Nephron (organoid): ENCODE measurements around the gene PSMD6.

Experiments used
- H3K27ac Mint-ChIP-seq, 3 experiments: 2 replicates each; pipeline ENCODE4 v1.8.0; 2020; ENCODE audit warnings: mixed read lengths in 3 of 3, mild to moderate bottlenecking in 2 of 3, moderate library complexity in 1 of 3
- H3K27me3 Mint-ChIP-seq: 2 replicates; pipeline ENCODE4 v1.8.0; 2021; ENCODE audit warnings: low read depth, mild to moderate bottlenecking, moderate library complexity, mixed read lengths
- H3K36me3 Mint-ChIP-seq: 2 replicates; pipeline ENCODE4 v1.8.0; 2020; ENCODE audit warnings: low read depth, mixed read lengths
- H3K4me1 Mint-ChIP-seq: 2 replicates; pipeline ENCODE4 v1.8.0; 2020; ENCODE audit warnings: mixed read lengths
- H3K4me3 Mint-ChIP-seq, 3 experiments: 2 replicates each; pipeline ENCODE4 v1.8.0; 2020; ENCODE audit warnings: mild to moderate bottlenecking in 3 of 3, mixed read lengths in 3 of 3, moderate library complexity in 2 of 3
- H3K9me3 Mint-ChIP-seq: 2 replicates; pipeline ENCODE4 v1.8.0; 2020; ENCODE audit warnings: mixed read lengths
- TF ChIP-seq, protein P1 (sequence below), 3 experiments: fragments of 200-600 bp; sonication (generic); IDR thresholded peaks; one replicate each; pipeline ENCODE4 v1.5.0; 2021; ENCODE audit warnings: antibody characterized with exemption in 3 of 3; ENCODE audit not compliant: unreplicated experiment in 3 of 3

PSMD6 gene

DNA sequence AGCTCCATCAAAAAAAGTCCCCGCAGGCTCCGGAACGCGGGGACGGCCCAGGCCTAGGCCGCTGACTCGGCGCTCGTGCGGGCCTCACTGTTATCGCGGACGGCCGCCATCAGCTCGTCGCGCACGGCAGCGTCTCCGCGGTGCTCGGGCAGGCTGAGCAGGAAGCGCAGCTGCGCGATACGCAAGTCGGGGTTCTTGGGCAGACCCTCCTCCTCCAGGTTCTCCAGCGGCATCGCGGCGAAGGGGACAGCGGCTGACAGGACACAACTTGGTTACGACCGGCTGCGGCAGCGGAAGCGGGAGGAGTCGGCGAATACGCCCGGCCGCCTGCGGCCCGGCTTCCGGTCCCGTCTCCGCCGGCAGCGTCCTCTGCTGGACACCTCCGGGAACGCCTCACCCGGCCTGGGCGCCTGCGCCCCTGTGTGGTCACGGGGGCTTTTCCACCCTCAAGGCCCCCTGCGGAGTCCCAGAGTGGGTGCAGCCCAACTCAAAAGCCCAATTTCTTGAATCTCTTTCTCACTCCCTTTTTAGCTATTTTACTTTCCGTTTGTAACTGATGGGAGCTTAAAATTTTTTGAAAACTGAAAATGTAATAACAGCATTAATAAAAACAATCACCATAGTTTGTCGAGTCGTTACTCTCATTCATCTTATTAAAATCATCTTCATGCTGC, at the start of gene PSMD6:
PSMD6 (minus strand) TSS at position 308 of the 674 bp plus-strand sequence; CDS start at position 233, 75 bp downstream.
- Mint-ChIP-seq H3K9me3 (no peaks in the 10 kb centered on the region), H3K4me1 (peaks cover 22% of the 10 kb centered on the region), H3K27me3 (peaks cover 5% of the 10 kb centered on the region), H3K36me3 (peaks cover 25% of the 10 kb centered on the region), H3K27ac (peak within 1 kb of the TSS in 2 of 3 experiments; percentile 78 to 82), H3K4me3 (peak within 1 kb of the TSS; percentile 90 to 94 (median 92))
- TF ChIP-seq, protein P1, sequence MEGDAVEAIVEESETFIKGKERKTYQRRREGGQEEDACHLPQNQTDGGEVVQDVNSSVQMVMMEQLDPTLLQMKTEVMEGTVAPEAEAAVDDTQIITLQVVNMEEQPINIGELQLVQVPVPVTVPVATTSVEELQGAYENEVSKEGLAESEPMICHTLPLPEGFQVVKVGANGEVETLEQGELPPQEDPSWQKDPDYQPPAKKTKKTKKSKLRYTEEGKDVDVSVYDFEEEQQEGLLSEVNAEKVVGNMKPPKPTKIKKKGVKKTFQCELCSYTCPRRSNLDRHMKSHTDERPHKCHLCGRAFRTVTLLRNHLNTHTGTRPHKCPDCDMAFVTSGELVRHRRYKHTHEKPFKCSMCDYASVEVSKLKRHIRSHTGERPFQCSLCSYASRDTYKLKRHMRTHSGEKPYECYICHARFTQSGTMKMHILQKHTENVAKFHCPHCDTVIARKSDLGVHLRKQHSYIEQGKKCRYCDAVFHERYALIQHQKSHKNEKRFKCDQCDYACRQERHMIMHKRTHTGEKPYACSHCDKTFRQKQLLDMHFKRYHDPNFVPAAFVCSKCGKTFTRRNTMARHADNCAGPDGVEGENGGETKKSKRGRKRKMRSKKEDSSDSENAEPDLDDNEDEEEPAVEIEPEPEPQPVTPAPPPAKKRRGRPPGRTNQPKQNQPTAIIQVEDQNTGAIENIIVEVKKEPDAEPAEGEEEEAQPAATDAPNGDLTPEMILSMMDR (IDR thresholded peaks at IDR 0.05; ENCODE audit: unreplicated experiment in 3 of 3) = peak; percentile 100

DNA sequence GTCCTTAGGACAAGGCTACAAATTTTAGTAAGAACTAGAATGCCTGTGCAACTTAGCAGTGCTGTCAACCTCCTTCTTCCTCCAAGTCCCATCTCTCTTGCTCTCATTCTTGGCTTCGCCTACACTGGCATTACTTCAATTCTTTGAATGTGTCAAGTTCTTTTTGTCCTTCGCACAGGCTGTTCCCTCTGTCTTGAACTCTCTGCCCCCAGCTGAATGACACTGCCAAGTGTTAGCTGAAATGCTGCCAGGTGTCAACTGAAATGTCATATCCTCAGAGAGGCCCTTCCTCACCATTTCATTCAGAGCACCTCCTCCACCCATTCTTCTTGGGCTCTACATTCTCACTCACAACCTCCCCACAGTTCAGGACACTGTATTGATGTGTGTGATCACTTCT, 48.8 kb upstream of the PSMD6 start:
- H3K4me3 Mint-ChIP-seq = no peak overlapping the region
- H3K9me3 Mint-ChIP-seq = peaks cover 13% of the 10 kb centered on the region
- H3K36me3 Mint-ChIP-seq = no peaks in the 10 kb centered on the region
- peaks cover under 1% of the 10 kb centered on the region for H3K27me3 Mint-ChIP-seq
- peaks cover 49% of the 10 kb centered on the region for H3K4me1 Mint-ChIP-seq
- H3K27ac Mint-ChIP-seq = peak overlapping the region in 2 of 3 experiments; percentile 8 to 28
- TF ChIP-seq, protein P1 (IDR thresholded peaks at IDR 0.05; ENCODE audit: unreplicated experiment in 3 of 3) = no peak

DNA sequence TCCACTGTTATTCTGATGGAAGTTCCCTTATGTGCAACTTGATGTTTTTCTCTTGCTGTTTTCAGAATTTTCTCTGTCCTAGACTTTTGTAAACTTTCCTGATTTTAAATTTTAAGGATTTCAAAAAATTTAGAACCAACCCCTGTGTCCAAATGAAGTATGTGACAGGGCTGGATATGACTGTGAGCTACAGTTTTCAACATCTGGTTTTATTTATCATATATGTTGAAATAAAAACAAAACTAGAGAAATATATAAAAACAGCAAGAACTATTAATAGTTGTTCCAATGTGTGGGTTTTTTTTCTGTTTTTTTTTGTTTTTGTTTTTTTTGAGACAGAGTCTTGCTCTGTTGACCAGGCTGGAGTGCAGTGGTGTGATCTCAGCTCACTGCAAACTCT, 47.4 kb upstream of the PSMD6 start:
- peak overlapping the region in 2 of 3 experiments; percentile 56 to 62 for H3K27ac Mint-ChIP-seq
- no peaks in the 10 kb centered on the region for H3K27me3 Mint-ChIP-seq
- TF ChIP-seq, protein P1 (IDR thresholded peaks at IDR 0.05; ENCODE audit: unreplicated experiment in 3 of 3) = no peak
- peaks cover 13% of the 10 kb centered on the region for H3K9me3 Mint-ChIP-seq
- H3K36me3 Mint-ChIP-seq = no peaks in the 10 kb centered on the region
- H3K4me3 Mint-ChIP-seq = no peak overlapping the region
- peaks cover 52% of the 10 kb centered on the region for H3K4me1 Mint-ChIP-seq

DNA sequence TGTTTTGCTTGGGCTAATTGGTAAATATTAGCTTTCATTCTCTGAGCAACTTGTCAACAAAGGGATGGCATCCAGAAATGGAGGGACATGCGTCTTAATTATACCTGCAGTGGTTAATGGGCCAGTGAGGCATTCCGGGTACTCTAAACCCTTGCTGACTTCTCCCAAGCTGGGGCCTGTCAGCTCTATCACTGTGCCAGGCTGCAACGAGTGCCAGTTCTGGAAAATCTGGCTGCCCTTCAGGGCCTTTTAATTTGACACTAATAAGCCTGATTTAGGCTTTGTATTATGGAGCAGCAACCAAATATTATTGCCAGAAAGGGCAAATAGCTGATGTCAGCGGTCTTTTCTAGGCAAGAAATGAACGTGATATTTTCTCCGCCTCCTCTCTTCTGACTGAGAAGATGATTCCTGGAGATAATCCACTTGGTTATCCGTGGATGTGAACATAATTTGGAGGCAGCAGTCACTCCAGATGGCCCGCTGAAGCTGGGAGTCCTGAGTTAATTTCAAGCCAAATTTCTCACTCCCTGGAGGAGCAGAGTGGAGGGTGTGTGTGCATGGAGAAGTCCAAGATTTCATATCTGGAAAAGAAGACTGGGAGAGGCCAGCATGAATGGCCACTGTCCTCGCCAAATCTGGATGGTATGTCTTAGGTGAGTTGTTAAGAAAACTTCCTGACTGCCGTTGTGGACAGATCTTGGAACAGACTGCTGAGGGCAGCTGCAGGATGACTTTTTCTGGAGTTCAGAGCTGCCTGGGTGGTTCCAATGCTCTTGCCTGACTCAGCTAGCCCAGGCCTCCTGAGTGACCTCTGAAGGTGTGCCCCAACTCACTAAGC, 44.4 kb upstream of the PSMD6 start:
- H3K36me3 Mint-ChIP-seq = no peaks in the 10 kb centered on the region
- TF ChIP-seq, protein P1 (IDR thresholded peaks at IDR 0.05; ENCODE audit: unreplicated experiment in 3 of 3) = no peak
- peak overlapping the region in 2 of 3 experiments; percentile 27 to 40 for H3K27ac Mint-ChIP-seq
- no peaks in the 10 kb centered on the region for H3K27me3 Mint-ChIP-seq
- H3K4me1 Mint-ChIP-seq = peaks cover 44% of the 10 kb centered on the region
- H3K4me3 Mint-ChIP-seq = no peak overlapping the region
- peaks cover 10% of the 10 kb centered on the region for H3K9me3 Mint-ChIP-seq

DNA sequence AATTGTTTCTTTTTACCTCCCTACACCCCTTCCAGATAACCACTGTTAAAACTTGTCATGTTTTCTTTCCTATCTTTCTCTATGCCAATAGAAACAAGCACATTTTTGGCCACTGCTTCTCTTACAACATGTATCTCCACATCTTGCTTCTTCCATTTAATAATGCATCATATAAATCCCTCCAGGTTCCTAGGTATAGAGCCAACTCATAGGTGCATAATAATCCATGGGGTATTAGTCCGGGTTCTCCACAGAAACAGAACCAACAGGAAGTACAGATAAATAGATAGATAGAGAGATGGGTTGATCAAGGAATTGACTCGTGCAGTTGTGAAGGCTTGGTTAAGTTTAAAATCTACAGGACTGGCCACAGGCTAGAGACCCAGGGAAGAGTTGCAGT, 41.5 kb upstream of the PSMD6 start:
- Mint-ChIP-seq H3K27ac (peak overlapping the region in 1 of 3 experiments; percentile 4), H3K4me1 (peaks cover 26% of the 10 kb centered on the region), H3K36me3 (no peaks in the 10 kb centered on the region), H3K27me3 (no peaks in the 10 kb centered on the region), H3K4me3 (no peak overlapping the region), H3K9me3 (peaks cover 5% of the 10 kb centered on the region)
- TF ChIP-seq, protein P1 (IDR thresholded peaks at IDR 0.05; ENCODE audit: unreplicated experiment in 3 of 3) = no peak
